SK-N-SH treated with all-trans-retinoic acid at 6 μM for 48 hours (cell line): ENCODE data around the gene BMP2.

Experiments used
- CREB5 ChIP-seq: fragments of 250-450 bp; sonication (Bioruptor Pico); IDR thresholded peaks from 2 replicates; pipeline ENCODE4 v1.5.1; 2020; ENCODE audit warnings: low read depth, mild to moderate bottlenecking, moderate library complexity
- OSR1 ChIP-seq: fragments of 250-450 bp; sonication (Bioruptor Pico); IDR thresholded peaks from 2 replicates; pipeline ENCODE4 v1.8.0; 2022; ENCODE audit warnings: moderate library complexity, mild to moderate bottlenecking, inconsistent platforms
- POU6F1 ChIP-seq: fragments of 250-450 bp; sonication (Bioruptor Pico); IDR thresholded peaks from 2 replicates; pipeline ENCODE4 v1.8.0; 2021; ENCODE audit warnings: low read depth, mild to moderate bottlenecking, moderate library complexity, borderline replicate concordance
- PPARA ChIP-seq: fragments of 250-450 bp; sonication (Bioruptor Pico); IDR thresholded peaks from 2 replicates; pipeline ENCODE4 v1.5.0; 2020; ENCODE audit warnings: mild to moderate bottlenecking, borderline replicate concordance
- TSHZ2 ChIP-seq: fragments of 250-450 bp; sonication (Bioruptor Pico); IDR thresholded peaks from 2 replicates; pipeline ENCODE4 v1.5.0; 2020; ENCODE audit warnings: mild to moderate bottlenecking, moderate library complexity
- ZC3H10 ChIP-seq: fragments of 250-450 bp; sonication (Bioruptor Pico); IDR thresholded peaks from 2 replicates; pipeline ENCODE4 v1.5.1; 2021; ENCODE audit warnings: mild to moderate bottlenecking, moderate library complexity
- ZFP30 ChIP-seq: fragments of 450-650 bp; formaldehyde crosslinking; IDR thresholded peaks from 2 replicates; pipeline ENCODE4 v1.5.0; 2022; ENCODE audit warnings: mild to moderate bottlenecking, moderate library complexity
- ZNF70 ChIP-seq: fragments of 450-650 bp; formaldehyde crosslinking; IDR thresholded peaks from 2 replicates; pipeline ENCODE4 v1.5.0; 2020; ENCODE audit warnings: mild to moderate bottlenecking, moderate library complexity
- ZNF8 ChIP-seq: fragments of 450-650 bp; formaldehyde crosslinking; IDR thresholded peaks from 2 replicates; pipeline ENCODE4 v1.5.0; 2020; ENCODE audit warnings: mild to moderate bottlenecking, moderate library complexity

GRCh38 chr20:6733965-6734364, 33.5 kb upstream of the BMP2 start:
- TF ChIP-seq ZFP30 (CRISPR knock-in tag) (no peak), POU6F1 (CRISPR knock-in tag) (no peak), ZC3H10 (CRISPR knock-in tag) (no peak), PPARA (no peak), CREB5 (CRISPR knock-in tag) (no peak), OSR1 (CRISPR knock-in tag) (no peak), ZNF8 (CRISPR knock-in tag) (no peak), ZNF70 (no peak), TSHZ2 (CRISPR knock-in tag) (no peak)
